HG03097 (cell line): Measurements from ENCODE around the gene TRIM54.
"Not testable (repeated sequence)": the region's sequence is repeated elsewhere in the genome, so short reads cannot be mapped to it uniquely, and the experiment has no call there.

Experiments
- ATAC-seq: cut with Tn5 transposase; IDR thresholded peaks from one replicate; pipeline ENCODE4 v1.9.1; 2021; ENCODE audit not compliant: unreplicated experiment, low FRiP score

Gene TRIM54

GRCh38 chr2:27308359-27308881 is 26.2 kb downstream of the TRIM54 start, which contains the start of gene UCN:
UCN (minus strand) TSS chr2:27308445; CDS start chr2:27307895, 550 bp downstream.
- no peak for ATAC-seq

- no peak for ATAC-seq
Measured at GRCh38 chr2:27309651-27310050, 27.4 kb downstream of the TRIM54 start.

GRCh38 chr2:27312152-27312551 is 29.9 kb downstream of the TRIM54 start:
- ATAC-seq = no peak

GRCh38 chr2:27313882-27314645 is 31.8 kb downstream of the TRIM54 start:
- no peak for ATAC-seq

GRCh38 chr2:27314709-27315108 is 32.5 kb downstream of the TRIM54 start:
- ATAC-seq = no peak

GRCh38 chr2:27315122-27315521 is 32.9 kb downstream of the TRIM54 start:
- no peak for ATAC-seq

- no peak for ATAC-seq
Measured at GRCh38 chr2:27316655-27317412, 34.6 kb downstream of the TRIM54 start.

GRCh38 chr2:27319839-27320238 is 37.6 kb downstream of the TRIM54 start:
- ATAC-seq = not testable (repeated sequence)

GRCh38 chr2:27320958-27321543 is 38.8 kb downstream of the TRIM54 start:
- no peak for ATAC-seq

- no peak for ATAC-seq
Measured at GRCh38 chr2:27322301-27322765, 40.1 kb downstream of the TRIM54 start.

- ATAC-seq = peak; percentile 83
Measured at GRCh38 chr2:27322766-27323595, 40.8 kb downstream of the TRIM54 start, which contains the start of gene MPV17. MPV17 (minus strand) TSS chr2:27323097; CDS start chr2:27322517, 580 bp downstream.

- no peak for ATAC-seq
Measured at GRCh38 chr2:27323596-27324285, 41.5 kb downstream of the TRIM54 start.

GRCh38 chr2:27324720-27325119 is 42.5 kb downstream of the TRIM54 start:
- ATAC-seq = no peak

GRCh38 chr2:27335311-27335710 is 53.1 kb downstream of the TRIM54 start:
- no peak for ATAC-seq

- ATAC-seq = no peak
Measured at GRCh38 chr2:27336173-27336572, 53.9 kb downstream of the TRIM54 start.

GRCh38 chr2:27347641-27348040 is 65.4 kb downstream of the TRIM54 start:
- no peak for ATAC-seq

GRCh38 chr2:27350106-27350693 is 68.0 kb downstream of the TRIM54 start:
- ATAC-seq = no peak

GRCh38 chr2:27351802-27352598 is 69.8 kb downstream of the TRIM54 start:
- no peak for ATAC-seq
